ENCODE results near the gene DNM3.

- no peak for TF ChIP-seq CTCF (IDR thresholded peaks at IDR 0.05)
- TF ChIP-seq EZH2 (IDR thresholded peaks at IDR 0.05): no peak
Measured at GRCh38 chr1:171969813-171970212, 128.5 kb downstream of the DNM3 start.

All from neural progenitor cell (in vitro differentiated cells).